WTC11 (cell line): Measurements from ENCODE around the gene SCUBE1.
A peak's percentile ranks its signal among the peaks of the same experiment; 100 is the strongest.

Source experiments
- ATF1 ChIP-seq: sonication (generic); formaldehyde crosslinking; IDR thresholded peaks from 2 replicates; pipeline ENCODE4 v1.8.1; 2023; ENCODE audit warnings: mild to moderate bottlenecking, moderate library complexity, missing genetic modification reagents
- CREM ChIP-seq: sonication (generic); formaldehyde crosslinking; IDR thresholded peaks from 2 replicates; pipeline ENCODE4 v1.8.1; 2022; ENCODE audit warnings: mild to moderate bottlenecking, missing genetic modification reagents, moderate library complexity
- SMAD3 ChIP-seq: sonication (generic); formaldehyde crosslinking; IDR thresholded peaks from 2 replicates; pipeline ENCODE4 v1.8.0; 2022; ENCODE audit warnings: missing genetic modification reagents, mild to moderate bottlenecking, borderline replicate concordance
- ZBTB21 ChIP-seq: sonication (generic); formaldehyde crosslinking; IDR thresholded peaks from 2 replicates; pipeline ENCODE4 v1.8.1; 2023; ENCODE audit warnings: mild to moderate bottlenecking, missing genetic modification reagents, borderline replicate concordance
- ZNF121 ChIP-seq: sonication (generic); formaldehyde crosslinking; IDR thresholded peaks from 2 replicates; pipeline ENCODE4 v1.8.0; 2023; ENCODE audit warnings: missing genetic modification reagents
- TF ChIP-seq, protein P1 (sequence below): fragments of 200-600 bp; IDR thresholded peaks from 2 replicates; pipeline ENCODE4 v1.8.0; 2022; ENCODE audit warnings: antibody characterized with exemption
- TF ChIP-seq, protein P2 (sequence below): sonication (generic); formaldehyde crosslinking; conservative IDR thresholded peaks from 2 replicates; pipeline ENCODE4 v1.8.1; 2023; ENCODE audit warnings: mild to moderate bottlenecking, low read depth, missing genetic modification reagents, moderate library complexity

DNA sequence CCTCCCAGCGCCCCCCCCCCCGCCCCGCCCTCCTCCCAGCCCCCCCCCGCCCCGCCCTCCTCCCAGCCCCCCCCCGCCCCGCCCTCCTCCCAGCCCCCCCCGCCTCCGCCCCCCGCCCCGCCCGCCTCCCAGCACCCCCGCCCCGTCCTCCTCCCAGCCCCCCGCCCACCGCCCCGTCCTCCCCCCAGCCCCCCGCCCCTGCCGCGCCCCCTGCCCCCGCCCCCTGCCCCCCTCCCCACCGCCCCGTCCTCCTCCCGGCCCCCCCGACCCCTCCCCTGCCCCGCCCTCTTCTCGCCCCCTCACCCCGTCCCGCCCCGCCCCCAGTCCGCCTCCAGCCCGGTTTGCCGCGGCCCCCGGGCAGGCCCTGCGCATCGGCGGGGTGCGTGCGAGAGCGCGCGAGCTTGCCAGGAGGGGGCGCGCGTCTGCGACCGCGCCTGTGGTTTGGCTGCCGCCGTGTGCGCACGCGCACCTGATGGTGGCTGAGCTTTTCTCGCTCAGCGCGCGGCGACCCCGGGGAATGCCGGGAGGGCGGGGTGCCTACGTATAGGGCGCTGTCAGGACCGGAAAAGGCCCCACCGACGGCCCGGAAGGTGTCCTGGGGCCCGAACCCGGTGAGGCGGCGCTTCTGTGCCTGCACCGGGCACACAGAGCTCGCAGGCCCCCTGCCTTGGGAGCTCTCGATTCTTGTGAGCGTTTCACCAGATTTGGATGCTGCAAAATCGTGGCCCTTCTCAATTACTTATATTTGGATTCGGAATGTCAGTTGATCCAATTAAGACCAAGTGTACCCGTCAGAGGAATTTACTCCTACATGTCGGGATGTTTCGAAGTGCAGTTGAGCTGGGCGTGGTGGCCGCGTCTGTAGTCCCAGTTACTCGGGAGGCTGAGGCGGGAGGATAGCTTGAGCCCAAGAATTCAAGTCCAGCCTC lies 155.7 kb downstream of the SCUBE1 start:
- TF ChIP-seq ZNF121 (CRISPR knock-in tag) (no peak), SMAD3 (CRISPR knock-in tag) (no peak), ATF1 (CRISPR knock-in tag) (no peak), CREM (CRISPR knock-in tag) (peak; percentile 49; the same call in 1 of the 2 replicates), ZBTB21 (peak; percentile 84)
- TF ChIP-seq, protein P1, sequence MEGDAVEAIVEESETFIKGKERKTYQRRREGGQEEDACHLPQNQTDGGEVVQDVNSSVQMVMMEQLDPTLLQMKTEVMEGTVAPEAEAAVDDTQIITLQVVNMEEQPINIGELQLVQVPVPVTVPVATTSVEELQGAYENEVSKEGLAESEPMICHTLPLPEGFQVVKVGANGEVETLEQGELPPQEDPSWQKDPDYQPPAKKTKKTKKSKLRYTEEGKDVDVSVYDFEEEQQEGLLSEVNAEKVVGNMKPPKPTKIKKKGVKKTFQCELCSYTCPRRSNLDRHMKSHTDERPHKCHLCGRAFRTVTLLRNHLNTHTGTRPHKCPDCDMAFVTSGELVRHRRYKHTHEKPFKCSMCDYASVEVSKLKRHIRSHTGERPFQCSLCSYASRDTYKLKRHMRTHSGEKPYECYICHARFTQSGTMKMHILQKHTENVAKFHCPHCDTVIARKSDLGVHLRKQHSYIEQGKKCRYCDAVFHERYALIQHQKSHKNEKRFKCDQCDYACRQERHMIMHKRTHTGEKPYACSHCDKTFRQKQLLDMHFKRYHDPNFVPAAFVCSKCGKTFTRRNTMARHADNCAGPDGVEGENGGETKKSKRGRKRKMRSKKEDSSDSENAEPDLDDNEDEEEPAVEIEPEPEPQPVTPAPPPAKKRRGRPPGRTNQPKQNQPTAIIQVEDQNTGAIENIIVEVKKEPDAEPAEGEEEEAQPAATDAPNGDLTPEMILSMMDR = peak; percentile 69
- TF ChIP-seq, protein P2, sequence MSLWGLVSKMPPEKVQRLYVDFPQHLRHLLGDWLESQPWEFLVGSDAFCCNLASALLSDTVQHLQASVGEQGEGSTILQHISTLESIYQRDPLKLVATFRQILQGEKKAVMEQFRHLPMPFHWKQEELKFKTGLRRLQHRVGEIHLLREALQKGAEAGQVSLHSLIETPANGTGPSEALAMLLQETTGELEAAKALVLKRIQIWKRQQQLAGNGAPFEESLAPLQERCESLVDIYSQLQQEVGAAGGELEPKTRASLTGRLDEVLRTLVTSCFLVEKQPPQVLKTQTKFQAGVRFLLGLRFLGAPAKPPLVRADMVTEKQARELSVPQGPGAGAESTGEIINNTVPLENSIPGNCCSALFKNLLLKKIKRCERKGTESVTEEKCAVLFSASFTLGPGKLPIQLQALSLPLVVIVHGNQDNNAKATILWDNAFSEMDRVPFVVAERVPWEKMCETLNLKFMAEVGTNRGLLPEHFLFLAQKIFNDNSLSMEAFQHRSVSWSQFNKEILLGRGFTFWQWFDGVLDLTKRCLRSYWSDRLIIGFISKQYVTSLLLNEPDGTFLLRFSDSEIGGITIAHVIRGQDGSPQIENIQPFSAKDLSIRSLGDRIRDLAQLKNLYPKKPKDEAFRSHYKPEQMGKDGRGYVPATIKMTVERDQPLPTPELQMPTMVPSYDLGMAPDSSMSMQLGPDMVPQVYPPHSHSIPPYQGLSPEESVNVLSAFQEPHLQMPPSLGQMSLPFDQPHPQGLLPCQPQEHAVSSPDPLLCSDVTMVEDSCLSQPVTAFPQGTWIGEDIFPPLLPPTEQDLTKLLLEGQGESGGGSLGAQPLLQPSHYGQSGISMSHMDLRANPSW (CRISPR knock-in tag) = 0 out of 2 replicates have a peak, but pooled peaks have one; percentile 47
